ENCODE measurements around the gene MT1E. TPM values are rescaled to one million over a fixed set of nuclear protein-coding genes. Genes with fewer than 3 reads are reported as not detected.

MT1E gene
- total RNA-seq, 2 donors from 2014 or later, result 5.5 TPM; not detected in 1

GRCh38 chr16:56604966-56605365 is 20.6 kb upstream of the MT1E start:
- no peaks in the 10 kb centered on the region for H3K4me1 ChIP-seq (ENCODE audit: control insufficient read depth, insufficient read depth, low read length)
- no peak overlapping the region for H3K27ac ChIP-seq (ENCODE audit: low read depth, low read length)
- 91 to 93% methylated on average over 3 to 4 of the region's 4 CpGs for WGBS, 2 experiments (ENCODE audit: insufficient coverage in 1 of 2, insufficient read length in 1 of 2)
- no peak overlapping the region for H3K4me3 ChIP-seq (ENCODE audit: low read length)
- H3K9me3 ChIP-seq (ENCODE audit: control insufficient read depth, low read length), result no peaks in the 10 kb centered on the region
- H3K36me3 ChIP-seq (ENCODE audit: control insufficient read depth, insufficient read depth, low read length), result no peaks in the 10 kb centered on the region
- Mint-ChIP-seq H3K9me3 (no peaks in the 10 kb centered on the region), H3K27me3 (ENCODE audit: insufficient read depth) (peaks cover 57% of the 10 kb centered on the region), H3K36me3 (ENCODE audit: low read depth) (no peaks in the 10 kb centered on the region), H3K27ac (no peak overlapping the region), H3K4me3 (no peak overlapping the region), H3K4me1 (peaks cover 18% of the 10 kb centered on the region)
- TF ChIP-seq CTCF (conservative IDR thresholded peaks at IDR 0.05), result no peak
- no peak for DNase-seq
- peaks cover 34% of the 10 kb centered on the region for H3K27me3 ChIP-seq (ENCODE audit: control insufficient read depth, insufficient read depth, low read length, poor library complexity, severe bottlenecking)
- no peak overlapping the region for H3K9ac ChIP-seq (ENCODE audit: extremely low read depth, low read length, poor library complexity, severe bottlenecking)

GRCh38 chr16:56605475-56605874 is 20.1 kb upstream of the MT1E start:
- TF ChIP-seq CTCF (conservative IDR thresholded peaks at IDR 0.05), result no peak
- Histone ChIP-seq H3K4me3 (ENCODE audit: low read length) (no peak overlapping the region), H3K4me1 (ENCODE audit: control insufficient read depth, insufficient read depth, low read length) (no peaks in the 10 kb centered on the region), H3K9me3 (ENCODE audit: control insufficient read depth, low read length) (no peaks in the 10 kb centered on the region), H3K9ac (ENCODE audit: extremely low read depth, low read length, poor library complexity, severe bottlenecking) (no peak overlapping the region), H3K36me3 (ENCODE audit: control insufficient read depth, insufficient read depth, low read length) (no peaks in the 10 kb centered on the region), H3K27ac (ENCODE audit: low read depth, low read length) (no peak overlapping the region), H3K27me3 (ENCODE audit: control insufficient read depth, insufficient read depth, low read length, poor library complexity, severe bottlenecking) (peaks cover 39% of the 10 kb centered on the region)
- no peak overlapping the region for H3K27ac Mint-ChIP-seq
- H3K9me3 Mint-ChIP-seq, result no peaks in the 10 kb centered on the region
- no peak for DNase-seq
- H3K36me3 Mint-ChIP-seq (ENCODE audit: low read depth), result no peaks in the 10 kb centered on the region
- 71 to 88% methylated on average over 1 of the region's 1 CpG for WGBS, 2 experiments (ENCODE audit: insufficient coverage in 1 of 2, insufficient read length in 1 of 2)
- peaks cover 18% of the 10 kb centered on the region for H3K4me1 Mint-ChIP-seq
- H3K27me3 Mint-ChIP-seq (ENCODE audit: insufficient read depth), result peaks cover 62% of the 10 kb centered on the region
- no peak overlapping the region for H3K4me3 Mint-ChIP-seq

- Histone ChIP-seq H3K27ac (ENCODE audit: low read depth, low read length) (no peak overlapping the region), H3K27me3 (ENCODE audit: control insufficient read depth, insufficient read depth, low read length, poor library complexity, severe bottlenecking) (peaks cover 45% of the 10 kb centered on the region), H3K4me3 (ENCODE audit: low read length) (no peak overlapping the region), H3K9ac (ENCODE audit: extremely low read depth, low read length, poor library complexity, severe bottlenecking) (no peak overlapping the region), H3K9me3 (ENCODE audit: control insufficient read depth, low read length) (no peaks in the 10 kb centered on the region), H3K4me1 (ENCODE audit: control insufficient read depth, insufficient read depth, low read length) (no peaks in the 10 kb centered on the region), H3K36me3 (ENCODE audit: control insufficient read depth, insufficient read depth, low read length) (no peaks in the 10 kb centered on the region)
- H3K27me3 Mint-ChIP-seq (ENCODE audit: insufficient read depth), result peaks cover 64% of the 10 kb centered on the region
- H3K36me3 Mint-ChIP-seq (ENCODE audit: low read depth), result no peaks in the 10 kb centered on the region
- no peak overlapping the region for H3K27ac Mint-ChIP-seq
- TF ChIP-seq CTCF (conservative IDR thresholded peaks at IDR 0.05), result no peak
- DNase-seq, result no peak
- no peaks in the 10 kb centered on the region for H3K9me3 Mint-ChIP-seq
- H3K4me1 Mint-ChIP-seq, result peaks cover 18% of the 10 kb centered on the region
- no peak overlapping the region for H3K4me3 Mint-ChIP-seq
- 89 to 95% methylated on average over 3 of the region's 3 CpGs for WGBS, 2 experiments (ENCODE audit: insufficient coverage in 1 of 2, insufficient read length in 1 of 2)
Measured at GRCh38 chr16:56606071-56606475, 19.5 kb upstream of the MT1E start.
